ENCODE results near the gene RTF2. TPM values are rescaled to one million over a fixed set of nuclear protein-coding genes. Genes with fewer than 3 reads are reported as not detected.

Gene RTF2
- total and polyA plus RNA-seq, 2 of the 4 experiments (the other 2 are of a cell fraction) = 102 to 109 TPM

- Histone ChIP-seq H3K9me1 (ENCODE audit: insufficient read depth, low read length) (no peaks in the 10 kb centered on the region), H2BK20ac (ENCODE audit: low read depth, low read length) (no peak overlapping the region), H2AK9ac (replicated peaks; ENCODE audit: low read depth, low read length, poor library complexity) (no peak overlapping the region), H3K23ac (ENCODE audit: low read depth, low read length) (no peak overlapping the region), H2BK15ac (ENCODE audit: low read depth, low read length) (no peak overlapping the region; the same call in 2 of the 3 replicates), H3K36me3 (ENCODE audit: control insufficient read depth, insufficient read depth, low read length) (no peaks in the 10 kb centered on the region), H3K4me1 (ENCODE audit: control insufficient read depth, insufficient read depth, low read length) (no peaks in the 10 kb centered on the region), H3K4me2 (ENCODE audit: low read depth, low read length) (no peak overlapping the region), H2AFZ (replicated peaks; ENCODE audit: low read length, poor library complexity) (no peak overlapping the region), H2BK120ac (ENCODE audit: low read depth, low read length) (no peak overlapping the region), H3K79me1 (ENCODE audit: low read depth in 1 of 2, low read length in 2 of 2) (no peaks in the 10 kb centered on the region), H3K27me3 (ENCODE audit: control insufficient read depth, insufficient read depth, low read length) (peaks cover 4% of the 10 kb centered on the region), H2AK5ac (ENCODE audit: low read depth, low read length) (no peak overlapping the region; the same call in 1 of the 2 replicates), H3K56ac (ENCODE audit: extremely low read depth, insufficient read depth, low read length) (no peak overlapping the region), H4K5ac (ENCODE audit: low read depth, low read length) (no peak overlapping the region), H3K9ac (ENCODE audit: low read depth, low read length) (no peak overlapping the region), H3K14ac (replicated peaks; ENCODE audit: low read depth, low read length) (no peak overlapping the region), H4K91ac (ENCODE audit: insufficient read depth, low read depth, low read length) (no peak overlapping the region), H3K4ac (ENCODE audit: low read depth, low read length) (no peak overlapping the region), H2BK5ac (ENCODE audit: low read depth, low read length, poor library complexity, severe bottlenecking) (no peak overlapping the region), H4K8ac (ENCODE audit: low read depth in 2 of 2, low read length in 2 of 2) (no peak overlapping the region), H3K4me3 (ENCODE audit: insufficient read depth, low read depth, low read length) (no peak overlapping the region), H3K9me3 (ENCODE audit: control insufficient read depth, insufficient read depth, low read length) (no peaks in the 10 kb centered on the region), H3K27ac (ENCODE audit: insufficient read depth, low read length) (no peak overlapping the region), H4K20me1 (ENCODE audit: insufficient read depth, low read length) (no peaks in the 10 kb centered on the region), H3K18ac (ENCODE audit: low read depth, low read length) (no peak overlapping the region)
- dilution Hi-C loops (cut with HindIII; ENCODE audit: low sequenced_read_pairs, unreplicated experiment) = no loop called here
- BruUV-seq (replicated peaks) = no TSS peak
- intact Hi-C loops (cut with micrococcal nuclease) = no loop called here
- no peak for TF ChIP-seq USF2 (IDR thresholded peaks at IDR 0.05; ENCODE audit: low read depth, low read length)
- TF ChIP-seq CHD1 (IDR thresholded peaks at IDR 0.05; ENCODE audit: low read depth, low read length) = no peak
- TF ChIP-seq CEBPB (IDR thresholded peaks at IDR 0.05; ENCODE audit: low read depth, low read length) = no peak
- TF ChIP-seq MAFK (IDR thresholded peaks at IDR 0.05; ENCODE audit: low read depth, low read length) = no peak
- no peak for TF ChIP-seq MXI1 (IDR thresholded peaks at IDR 0.05; ENCODE audit: borderline replicate concordance, low read depth, low read length)
- no peak for TF ChIP-seq POLR2A (IDR thresholded peaks at IDR 0.05; ENCODE audit: low read depth, low read length)
- TF ChIP-seq SMC3 (IDR thresholded peaks at IDR 0.05; ENCODE audit: low read depth, low read length) = no peak
- ChIA-PET POLR2A (ENCODE audit: unreplicated experiment) (no interaction called here), CTCF (no interaction called here)
- ATAC-seq (ENCODE audit: low read depth) (no peak), DNase-seq (no peak)
- 20% methylated on average over 2 of the region's 8 CpGs; no CpG with 5 or more reads in 1 of the 2 experiments for WGBS, 2 experiments (ENCODE audit: extremely low coverage in 2 of 2, insufficient read length in 1 of 2)
- in situ Hi-C loops (cut with MboI; ENCODE audit: low sequenced_read_pairs) = loop anchor here (5.0 kb wide), 2 partner anchors 424 to 794 kb away; no protein-coding TSS in a partner anchor
Observed at GRCh38 chr20:56552911-56553629, 84.6 kb downstream of the RTF2 start.
